ENCODE results near the gene ZNF710. TPM values are rescaled to one million over a fixed set of nuclear protein-coding genes. Genes with fewer than 3 reads are reported as not detected.

ZNF710 gene
- total RNA-seq, 1 donor from 2014 or later = 23.1 TPM

- H3K36me3 ChIP-seq = no peaks in the 10 kb centered on the region
- H3K27ac ChIP-seq = peak overlapping the region; percentile 36
- no peaks in the 10 kb centered on the region for H3K9me3 ChIP-seq
- H3K4me1 ChIP-seq = peaks cover 46% of the 10 kb centered on the region
- H3K27me3 ChIP-seq = no peaks in the 10 kb centered on the region
- intact Hi-C loops (cut with DNase I) = no loop called here
- peak in 1 of 2 donors; percentile 84 for DNase-seq (ENCODE audit: extremely low spot score in 2 of 2)
- no peak overlapping the region for H3K4me3 ChIP-seq
- TF ChIP-seq POLR2AphosphoS5 (IDR thresholded peaks at IDR 0.05; ENCODE audit: insufficient read depth in 1 of 2, low read depth in 1 of 2) (no peak), CTCF (IDR thresholded peaks at IDR 0.05) (no peak), POLR2A (IDR thresholded peaks at IDR 0.05) (no peak)
Observed at GRCh38 chr15:90095521-90095959, 94.4 kb downstream of the ZNF710 start.

GRCh38 chr15:90097475-90097874, 96.4 kb downstream of the ZNF710 start:
- DNase-seq (ENCODE audit: extremely low spot score in 2 of 2) = no peak
- H3K9me3 ChIP-seq = no peaks in the 10 kb centered on the region
- peaks cover 57% of the 10 kb centered on the region for H3K4me1 ChIP-seq
- peak overlapping the region; percentile 97 for H3K27ac ChIP-seq
- H3K4me3 ChIP-seq = peak overlapping the region in 1 of 2 donors; percentile 1
- no peaks in the 10 kb centered on the region for H3K36me3 ChIP-seq
- H3K27me3 ChIP-seq = no peaks in the 10 kb centered on the region
- intact Hi-C loops (cut with DNase I) = no loop called here
- TF ChIP-seq POLR2AphosphoS5 (IDR thresholded peaks at IDR 0.05; ENCODE audit: insufficient read depth in 1 of 2, low read depth in 1 of 2) (no peak), POLR2A (IDR thresholded peaks at IDR 0.05) (no peak), CTCF (IDR thresholded peaks at IDR 0.05) (no peak)

- Histone ChIP-seq H3K4me3 (no peak overlapping the region), H3K27me3 (no peaks in the 10 kb centered on the region), H3K4me1 (peaks cover 73% of the 10 kb centered on the region), H3K36me3 (no peaks in the 10 kb centered on the region), H3K9me3 (no peaks in the 10 kb centered on the region), H3K27ac (peak overlapping the region; percentile 97)
- TF ChIP-seq POLR2AphosphoS5 (IDR thresholded peaks at IDR 0.05; ENCODE audit: insufficient read depth in 1 of 2, low read depth in 1 of 2) (no peak), CTCF (IDR thresholded peaks at IDR 0.05) (no peak), POLR2A (IDR thresholded peaks at IDR 0.05) (no peak)
- intact Hi-C loops (cut with DNase I) = no loop called here
- DNase-seq (ENCODE audit: extremely low spot score in 2 of 2) = no peak
Observed at GRCh38 chr15:90099072-90099867, 98.1 kb downstream of the ZNF710 start.

GRCh38 chr15:90099868-90100831, 99.0 kb downstream of the ZNF710 start:
- TF ChIP-seq POLR2A (IDR thresholded peaks at IDR 0.05) (no peak), CTCF (IDR thresholded peaks at IDR 0.05) (no peak), POLR2AphosphoS5 (IDR thresholded peaks at IDR 0.05; ENCODE audit: insufficient read depth in 1 of 2, low read depth in 1 of 2) (no peak)
- H3K4me1 ChIP-seq = peaks cover 76% of the 10 kb centered on the region
- intact Hi-C loops (cut with DNase I) = no loop called here
- peak overlapping the region; percentile 87 to 92 for H3K4me3 ChIP-seq
- H3K27me3 ChIP-seq = no peaks in the 10 kb centered on the region
- no peaks in the 10 kb centered on the region for H3K36me3 ChIP-seq
- H3K27ac ChIP-seq = peak overlapping the region; percentile 97
- DNase-seq (ENCODE audit: extremely low spot score in 2 of 2) = no peak
- H3K9me3 ChIP-seq = no peaks in the 10 kb centered on the region
